ENCODE measurements around the gene DNMT3A. TPM values are rescaled to one million over a fixed set of nuclear protein-coding genes. Genes with fewer than 3 reads are reported as not detected.
A peak's percentile ranks its signal among the peaks of the same experiment; 100 is the strongest.

DNMT3A gene
- polyA plus RNA-seq, 5 donors, result 77.8 to 107 (median 97.1) TPM

DNA sequence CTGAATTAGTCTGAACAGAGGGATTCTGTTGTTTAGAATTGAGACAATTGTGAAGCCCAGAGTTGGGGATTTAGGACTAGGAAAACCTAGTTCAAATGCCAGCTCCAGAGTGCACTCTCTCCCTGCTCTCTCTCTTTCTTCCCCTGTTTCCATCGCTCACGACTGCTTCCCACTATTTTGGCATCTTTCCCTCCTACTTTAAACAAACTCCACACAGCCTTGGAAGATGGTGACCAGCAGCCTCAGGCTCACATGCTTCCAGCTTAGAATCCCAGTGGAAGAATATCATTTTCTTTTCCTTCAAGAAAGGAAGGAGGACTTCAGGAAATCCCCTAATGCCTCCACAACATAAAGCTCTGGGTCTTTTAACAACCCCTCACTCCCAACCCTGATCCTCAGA, 6.1 kb upstream of the DNMT3A start:
- DNase-seq, result no peak

DNA sequence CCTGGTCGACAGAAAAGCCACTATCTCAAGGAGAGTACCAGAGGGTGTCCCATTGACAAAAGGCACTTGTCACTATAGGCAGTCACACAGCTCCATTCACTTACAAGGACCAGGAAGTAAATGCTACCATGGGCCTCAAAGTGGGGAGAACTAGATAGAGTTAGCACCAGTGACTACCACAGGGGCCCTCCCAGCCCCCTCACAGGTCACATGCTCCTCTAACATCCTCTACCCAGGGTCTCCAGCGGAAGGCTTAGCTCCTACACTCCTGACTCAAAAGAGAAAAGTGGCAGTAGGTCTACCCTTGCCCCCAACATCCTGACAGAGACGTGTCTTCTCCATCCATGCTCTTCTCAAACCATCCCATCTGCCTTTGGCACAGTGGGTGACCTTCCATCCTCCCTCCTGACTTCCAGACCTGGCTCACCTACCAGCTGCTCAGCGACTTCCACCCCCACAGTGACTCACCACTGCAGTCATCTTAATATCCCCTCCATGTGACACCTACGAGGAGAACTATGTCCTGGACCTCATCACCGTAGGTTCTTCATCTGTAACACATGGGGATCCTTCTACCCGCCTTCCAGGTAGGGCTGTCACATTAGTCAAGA, 5.6 kb upstream of the DNMT3A start:
- no peak for DNase-seq

DNA sequence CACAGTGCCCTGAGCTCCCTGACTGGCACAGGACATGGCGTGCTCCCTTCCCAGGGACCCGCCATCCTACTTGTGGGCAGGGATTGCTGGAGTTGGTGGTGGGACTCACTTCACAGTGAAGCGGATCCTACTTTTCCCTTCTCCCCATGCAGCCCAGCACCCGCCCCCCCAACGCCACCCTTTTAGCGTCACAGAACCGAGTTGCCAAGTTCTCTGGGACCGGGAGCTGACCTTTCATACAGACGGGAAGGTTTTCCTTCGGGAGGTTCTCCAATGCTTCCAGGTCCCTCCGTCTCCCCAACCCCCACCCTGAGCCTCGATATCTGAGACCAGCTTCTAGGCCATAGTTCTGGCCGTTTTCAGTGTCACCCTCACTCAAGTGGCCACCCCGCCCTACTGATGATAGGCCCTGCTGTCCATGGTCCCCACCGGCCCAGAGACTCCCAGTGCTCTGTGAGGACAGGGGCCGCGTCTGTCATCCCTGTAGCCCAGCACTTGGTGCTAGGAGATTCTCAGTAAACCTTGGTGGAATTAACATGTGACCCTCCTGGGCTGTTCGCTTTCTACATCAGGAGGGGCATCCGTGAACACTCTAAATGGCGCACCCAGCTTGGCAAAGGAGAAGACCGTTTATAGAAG, 1.6 kb upstream of the DNMT3A start:
- no peak for DNase-seq

- peak; percentile 82 to 83 for DNase-seq
Observed at GRCh38 chr2:25342372-25343186, 854 bp upstream of the DNMT3A start.

- no peak for DNase-seq
Observed at GRCh38 chr2:25341011-25341727, 556 bp downstream of the DNMT3A start.

DNA sequence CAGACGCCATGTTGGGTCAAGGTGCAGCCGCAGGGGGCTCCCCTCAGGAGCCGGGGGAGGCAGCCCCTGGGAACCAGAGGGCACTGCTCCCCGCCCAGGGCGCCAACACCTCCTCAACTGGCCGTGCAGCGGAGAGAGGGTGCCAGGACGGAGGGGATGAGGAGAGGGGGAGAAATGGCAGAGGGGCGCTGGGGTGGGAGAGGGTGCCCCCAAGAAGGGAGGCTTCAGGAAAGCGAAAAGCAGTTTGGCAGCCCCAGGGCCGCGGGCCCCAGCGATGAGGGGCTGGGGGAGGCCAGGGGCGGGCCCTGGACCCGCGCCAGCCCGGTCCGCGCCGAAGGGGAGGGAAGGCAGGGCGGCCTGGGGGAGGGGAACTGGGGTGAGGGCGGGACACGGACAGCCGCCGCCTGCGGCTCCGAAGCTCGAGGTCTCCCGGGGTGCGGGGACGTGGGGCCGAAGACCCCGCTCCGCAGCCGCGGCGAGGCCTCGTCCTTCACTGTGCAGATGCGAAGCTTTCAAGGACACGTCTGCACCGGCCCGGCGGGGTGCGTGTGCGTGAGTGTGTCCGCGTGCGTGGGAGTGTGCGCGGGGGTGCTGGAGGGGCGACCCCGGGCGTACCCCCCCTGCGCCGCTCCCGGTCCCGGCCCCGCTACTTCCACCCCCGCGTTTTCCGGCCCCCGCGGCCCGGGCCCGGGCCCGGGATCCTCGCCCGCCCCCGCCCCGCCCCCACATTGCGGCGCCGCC, 1.4 kb downstream of the DNMT3A start:
- peak; percentile 57 to 64 for DNase-seq

GRCh38 chr2:25339791-25340180, 1.9 kb downstream of the DNMT3A start:
- DNase-seq, result no peak

GRCh38 chr2:25339211-25339674, 2.5 kb downstream of the DNMT3A start:
- DNase-seq, result no peak

DNA sequence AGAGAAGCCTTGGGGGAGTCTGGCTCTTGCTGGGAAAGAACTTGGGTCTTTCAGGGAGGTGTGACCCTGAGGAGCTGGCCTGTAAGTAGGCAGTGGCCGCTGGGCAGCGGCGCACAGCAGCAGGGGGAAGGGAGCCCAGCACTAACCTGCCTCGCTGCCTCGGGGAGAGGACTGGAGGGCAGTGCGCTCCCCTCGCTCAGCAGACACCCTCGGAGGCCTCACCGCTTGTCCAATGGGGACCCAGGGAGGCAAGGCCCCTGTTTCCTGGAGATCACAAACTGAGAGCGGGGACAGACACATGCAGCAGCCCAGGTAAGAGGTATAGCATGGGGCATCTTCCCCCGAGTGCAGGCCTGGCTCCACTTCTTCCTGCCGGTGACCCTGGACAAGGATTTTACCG, 3.3 kb downstream of the DNMT3A start:
- no peak for DNase-seq

GRCh38 chr2:25337891-25338290, 3.8 kb downstream of the DNMT3A start:
- no peak for DNase-seq

DNA sequence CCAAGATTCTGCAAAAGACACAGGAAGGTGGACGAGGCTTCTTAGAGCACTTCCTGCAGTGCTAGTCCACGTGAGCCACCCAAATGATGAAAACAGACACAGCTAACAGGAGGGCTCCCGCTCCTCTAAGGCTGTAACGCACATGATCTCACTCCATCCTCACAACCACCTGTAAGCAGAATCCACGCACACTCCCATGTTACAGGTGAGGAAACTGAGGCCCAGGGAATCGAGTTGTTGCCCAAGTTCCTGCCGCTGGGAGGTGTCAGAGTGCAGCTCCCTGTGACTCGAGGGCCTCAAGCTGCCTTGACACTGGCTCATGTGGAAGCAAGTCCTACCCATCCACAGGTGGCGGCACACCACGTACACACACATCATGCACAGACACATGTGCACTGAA, 4.4 kb downstream of the DNMT3A start:
- DNase-seq, result no peak

DNA sequence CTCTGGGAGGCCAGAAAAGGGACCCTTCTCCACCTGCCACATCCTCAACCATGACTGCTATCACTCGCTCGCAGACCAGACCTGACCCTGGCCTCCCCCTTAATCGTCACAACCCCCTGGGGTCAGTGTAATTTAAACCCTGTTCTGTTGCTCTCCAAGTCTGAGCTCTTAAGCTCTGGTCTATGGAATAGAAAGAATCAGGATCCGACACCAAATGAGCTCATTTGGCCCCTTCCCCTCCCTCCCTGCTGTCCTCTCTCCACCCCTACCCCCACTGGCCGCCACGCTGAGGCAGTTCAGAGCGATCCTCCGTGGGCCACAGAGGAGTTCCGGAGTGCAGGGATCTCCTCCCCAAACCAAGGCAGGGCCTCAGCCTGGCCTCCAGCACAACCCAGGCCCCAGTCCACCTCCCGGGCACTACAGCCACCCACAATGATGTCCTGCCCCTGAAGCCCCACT, 5.3 kb downstream of the DNMT3A start:
- DNase-seq, result no peak

- DNase-seq, result no peak
Observed at GRCh38 chr2:25335971-25336370, 5.8 kb downstream of the DNMT3A start.

DNA sequence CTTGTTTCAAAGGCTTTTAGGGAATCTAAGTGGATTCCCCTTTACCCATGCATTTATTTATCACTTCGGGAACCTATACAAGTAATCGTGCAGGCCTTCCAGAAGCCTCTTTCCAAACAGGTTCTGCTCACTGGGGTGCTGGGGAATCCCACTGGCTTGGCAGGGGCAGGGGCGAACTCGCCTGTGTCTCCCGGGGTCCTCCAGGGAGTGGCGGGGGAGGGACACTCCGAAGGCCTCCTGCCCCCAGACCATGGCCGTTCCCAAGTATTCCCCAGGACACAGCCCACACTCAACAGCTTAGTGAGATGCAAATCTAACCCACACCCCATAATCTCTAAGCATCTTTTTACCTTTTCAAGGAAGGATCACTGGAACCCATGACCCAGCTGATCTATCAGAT, 6.5 kb downstream of the DNMT3A start:
- DNase-seq, result no peak

GRCh38 chr2:25334482-25334881, 7.2 kb downstream of the DNMT3A start:
- DNase-seq, result no peak

DNA sequence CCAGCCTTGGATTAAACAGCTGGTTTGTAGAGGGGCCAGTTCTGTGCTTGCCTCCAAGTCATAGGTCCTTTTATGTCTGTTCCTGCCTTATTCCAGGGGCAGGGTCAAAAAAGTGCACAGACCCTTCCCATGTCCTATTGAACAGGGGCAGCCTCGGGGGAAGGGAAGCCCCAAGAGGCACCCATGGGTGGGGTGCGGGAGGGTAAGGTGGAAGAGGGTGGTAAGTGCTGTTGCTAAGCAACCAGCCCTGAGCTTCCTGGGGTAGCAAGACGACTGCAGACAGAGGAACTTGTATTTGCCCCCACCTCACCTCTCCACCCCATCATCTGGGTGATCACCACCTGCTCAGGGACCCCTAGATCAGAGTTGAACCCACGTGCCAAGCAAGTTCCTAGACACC, 7.7 kb downstream of the DNMT3A start:
- no peak for DNase-seq

DNA sequence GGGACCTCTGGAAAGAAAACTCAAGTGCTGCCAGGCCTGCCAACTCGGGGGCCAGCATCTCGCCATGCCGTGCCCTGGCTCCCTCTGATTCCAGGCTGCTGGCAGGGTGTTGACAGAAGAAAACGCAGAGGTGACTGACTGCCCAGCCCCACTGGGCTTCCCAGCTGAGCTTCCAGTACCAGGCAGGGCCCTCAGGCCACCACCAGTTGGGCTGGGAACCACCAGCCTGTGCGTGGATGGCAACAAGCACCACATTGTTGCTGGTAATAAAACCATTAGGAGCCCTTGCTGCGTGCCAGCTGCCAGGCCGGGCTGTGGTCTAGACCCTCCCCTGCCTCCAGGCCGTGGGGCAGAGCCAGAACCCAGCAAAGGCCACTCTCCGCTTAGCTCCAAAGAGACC, 9.2 kb downstream of the DNMT3A start:
- no peak for DNase-seq

GRCh38 chr2:25331686-25332365, 9.9 kb downstream of the DNMT3A start:
- DNase-seq, result no peak

DNA sequence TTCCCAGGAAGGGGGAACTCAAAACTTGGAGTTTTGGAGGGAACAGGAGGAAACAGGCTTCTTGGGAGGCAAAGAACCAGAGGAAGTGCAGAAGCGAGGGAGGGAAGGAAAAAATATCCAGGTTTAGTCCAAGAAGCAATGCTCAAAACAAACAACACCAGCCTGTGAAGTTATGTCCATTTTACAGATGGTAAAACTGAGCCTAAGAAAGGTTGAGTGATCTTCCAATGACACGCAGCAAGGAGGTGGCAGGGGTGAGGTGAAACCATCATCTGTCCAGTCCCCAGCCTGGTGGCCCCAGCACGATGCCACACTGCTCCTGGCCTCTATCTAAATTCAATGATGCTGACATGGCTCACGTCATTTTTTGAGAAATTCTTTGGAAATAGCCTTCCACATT, 10.8 kb downstream of the DNMT3A start:
- no peak for DNase-seq

GRCh38 chr2:25330273-25330672, 11.5 kb downstream of the DNMT3A start:
- no peak for DNase-seq

All from right lung (tissue), 5 donors.